Measurements from ENCODE around the gene PRTN3. TPM values are rescaled to one million over a fixed set of nuclear protein-coding genes. Genes with fewer than 3 reads are reported as not detected.

Gene PRTN3
- total RNA-seq, 6 donors from 2014 or later = 1.1 to 9.4 TPM; not detected in 4

DNA sequence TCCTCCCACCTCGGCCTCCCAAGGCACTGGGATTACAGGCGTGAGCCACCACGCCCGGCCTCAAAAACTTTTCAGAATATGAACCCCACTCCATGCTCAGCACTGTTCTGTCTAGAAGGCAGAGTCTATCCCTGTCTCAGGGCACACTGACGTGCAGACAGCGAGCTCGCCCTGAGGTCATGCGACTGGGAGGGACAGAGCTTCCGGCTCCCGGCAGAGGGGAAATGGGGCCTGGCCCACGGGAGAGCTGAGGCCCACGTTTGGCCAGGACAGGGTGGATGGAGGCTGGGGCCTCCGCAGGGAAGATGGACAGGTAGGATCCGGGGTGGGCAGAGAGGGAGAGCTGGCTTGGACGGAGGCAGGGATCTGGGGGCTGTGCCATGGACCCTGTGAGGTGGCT lies 15.9 kb upstream of the PRTN3 start:
- peaks cover 0 to 20% (median 11%) of the 10 kb centered on the region in 4 donors for H3K27me3 ChIP-seq
- peak overlapping the region in 1 of 4 donors; percentile 51 for H3K27ac ChIP-seq
- H3K36me3 ChIP-seq = no peaks in the 10 kb centered on the region
- ATAC-seq (ENCODE audit: low FRiP score in 2 of 2) (peak; percentile 39 to 54), DNase-seq (peak in 1 of 2 donors; percentile 52)
- H3K4me3 ChIP-seq = no peak overlapping the region
- H3K4me1 ChIP-seq = peaks cover 27 to 43% (median 35%) of the 10 kb centered on the region in 4 donors
- TF ChIP-seq CTCF (IDR thresholded peaks at IDR 0.05) (no peak), POLR2AphosphoS5 (IDR thresholded peaks at IDR 0.05) (peak in 1 of 2 donors; percentile 14), EP300 (IDR thresholded peaks at IDR 0.05) (no peak), POLR2A (IDR thresholded peaks at IDR 0.05) (peak in 1 of 4 donors; percentile 35)
- 68 to 73% methylated on average over 15 of the region's 15 CpGs for WGBS, 2 donors
- H3K9me3 ChIP-seq = no peaks in the 10 kb centered on the region

DNA sequence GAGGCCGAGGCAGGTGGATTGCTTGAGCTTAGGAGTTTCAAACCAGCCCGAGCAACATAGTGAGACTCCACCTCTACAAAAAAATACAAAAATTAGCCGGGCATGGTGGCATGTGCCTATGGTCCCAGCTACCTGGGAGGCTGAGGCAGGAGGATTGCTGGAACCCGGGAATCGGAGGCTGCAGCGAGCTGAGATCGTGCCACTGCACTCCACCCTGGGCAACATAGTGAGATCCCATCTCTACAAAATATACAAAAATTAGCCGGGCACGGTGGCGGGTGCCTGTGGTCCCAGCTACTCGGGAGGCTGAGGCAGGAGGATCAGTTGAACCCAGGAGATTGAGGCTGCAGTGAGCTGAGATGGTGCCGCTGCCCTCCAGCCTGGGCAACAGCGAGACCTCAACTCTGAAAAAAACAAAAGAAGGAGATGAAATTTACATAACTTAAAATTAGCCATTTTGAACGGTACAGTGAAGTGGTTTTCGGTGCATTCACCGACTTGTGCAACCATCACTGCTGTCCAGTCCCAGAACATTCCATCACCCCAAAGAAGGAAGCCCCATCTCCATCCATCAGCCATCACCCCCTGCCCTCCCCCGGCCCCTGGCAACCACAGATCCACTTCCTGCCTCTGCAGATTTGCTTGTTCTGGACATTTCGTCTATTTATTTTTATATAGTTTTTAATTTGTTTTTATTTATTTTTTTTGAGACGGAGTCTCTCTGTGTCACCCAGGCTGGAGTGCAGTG lies 14.7 kb upstream of the PRTN3 start:
- ATAC-seq (ENCODE audit: low FRiP score in 2 of 2) = no peak
- 72 to 75% methylated on average over 19 of the region's 19 CpGs for WGBS, 2 donors

GRCh38 chr19:827314-827709 lies 13.5 kb upstream of the PRTN3 start:
- Histone ChIP-seq H3K4me1 (peaks cover 16 to 30% (median 22%) of the 10 kb centered on the region in 4 donors), H3K4me3 (no peak overlapping the region), H3K36me3 (no peaks in the 10 kb centered on the region), H3K27me3 (peaks cover 0 to 9% (median 3%) of the 10 kb centered on the region in 4 donors), H3K27ac (no peak overlapping the region), H3K9me3 (no peaks in the 10 kb centered on the region)
- 81 to 88% methylated on average over 11 of the region's 11 CpGs for WGBS, 2 donors
- ATAC-seq (ENCODE audit: low FRiP score in 2 of 2) (no peak), DNase-seq (no peak)
- TF ChIP-seq EP300 (IDR thresholded peaks at IDR 0.05) (no peak), CTCF (IDR thresholded peaks at IDR 0.05) (no peak), POLR2A (IDR thresholded peaks at IDR 0.05) (no peak), POLR2AphosphoS5 (IDR thresholded peaks at IDR 0.05) (no peak)

More for the DNA sequence above, 14.7 kb upstream of the PRTN3 start:
- Histone ChIP-seq H3K27me3 (peaks cover 0 to 20% (median 11%) of the 10 kb centered on the region in 4 donors), H3K9me3 (no peaks in the 10 kb centered on the region), H3K36me3 (no peaks in the 10 kb centered on the region), H3K27ac (peak overlapping the region in 1 of 4 donors; percentile 17), H3K4me1 (peaks cover 27 to 43% (median 35%) of the 10 kb centered on the region in 4 donors), H3K4me3 (no peak overlapping the region)
- TF ChIP-seq POLR2A (IDR thresholded peaks at IDR 0.05) (no peak), POLR2AphosphoS5 (IDR thresholded peaks at IDR 0.05) (no peak), CTCF (IDR thresholded peaks at IDR 0.05) (no peak), EP300 (IDR thresholded peaks at IDR 0.05) (no peak)
- DNase-seq = no peak

GRCh38 chr19:827710-828321 lies 13.0 kb upstream of the PRTN3 start, which contains the start of gene AZU1:
AZU1 (plus strand) TSS chr19:827837; CDS start chr19:827847, 10 bp downstream.
- peak; percentile 61 to 81 for DNase-seq
- Histone ChIP-seq H3K4me1 (peaks cover 11 to 27% (median 19%) of the 10 kb centered on the region in 4 donors), H3K36me3 (no peaks in the 10 kb centered on the region), H3K9me3 (no peaks in the 10 kb centered on the region), H3K4me3 (no peak within 1 kb of the TSS), H3K27ac (peak within 1 kb of the TSS in 1 of 4 donors; percentile 26), H3K27me3 (peaks cover 0 to 4% (median 0%) of the 10 kb centered on the region in 4 donors)
- peak; percentile 54 to 64 for ATAC-seq (ENCODE audit: low FRiP score in 2 of 2)
- WGBS, 2 donors = 47 to 49% methylated on average over 7 to 20 of the region's 33 CpGs
- no peak for TF ChIP-seq CTCF (IDR thresholded peaks at IDR 0.05)
- TF ChIP-seq POLR2A (IDR thresholded peaks at IDR 0.05) = no peak
- no peak for TF ChIP-seq EP300 (IDR thresholded peaks at IDR 0.05)
- TF ChIP-seq POLR2AphosphoS5 (IDR thresholded peaks at IDR 0.05) = no peak

All from upper lobe of left lung (tissue), 6 donors.